ENCODE data around the gene GNB1L.

GNB1L gene

GRCh38 chr22:19843107-19843856, 11.4 kb downstream of the GNB1L start:
- no peak for TF ChIP-seq CTCF (IDR thresholded peaks at IDR 0.05; ENCODE audit: borderline replicate concordance, control extremely low read depth, extremely low read depth, insufficient read depth, missing control alignments)
- DNase-seq (ENCODE audit: low spot score) = no peak
- in situ Hi-C loops (cut with MboI; ENCODE audit: low sequenced_read_pairs, unreplicated experiment) = no loop called here

- in situ Hi-C loops (cut with MboI; ENCODE audit: low sequenced_read_pairs, unreplicated experiment) = no loop called here
- no peak for DNase-seq (ENCODE audit: low spot score)
Measured at GRCh38 chr22:19842393-19843106, 12.1 kb downstream of the GNB1L start.

GRCh38 chr22:19841641-19842392, 12.9 kb downstream of the GNB1L start:
- in situ Hi-C loops (cut with MboI; ENCODE audit: low sequenced_read_pairs, unreplicated experiment) = no loop called here
- DNase-seq (ENCODE audit: low spot score) = peak; percentile 48
- no peak for TF ChIP-seq CTCF (IDR thresholded peaks at IDR 0.05; ENCODE audit: borderline replicate concordance, control extremely low read depth, extremely low read depth, insufficient read depth, missing control alignments)

More at GRCh38 chr22:19842393-19843106, 12.1 kb downstream of the GNB1L start:
- TF ChIP-seq CTCF (IDR thresholded peaks at IDR 0.05; ENCODE audit: borderline replicate concordance, control extremely low read depth, extremely low read depth, insufficient read depth, missing control alignments) = no peak

- in situ Hi-C loops (cut with MboI; ENCODE audit: low sequenced_read_pairs, unreplicated experiment) = no loop called here
- DNase-seq (ENCODE audit: low spot score) = no peak
- TF ChIP-seq CTCF (IDR thresholded peaks at IDR 0.05; ENCODE audit: borderline replicate concordance, control extremely low read depth, extremely low read depth, insufficient read depth, missing control alignments) = no peak
Measured at GRCh38 chr22:19840955-19841640, 13.6 kb downstream of the GNB1L start.

- in situ Hi-C loops (cut with MboI; ENCODE audit: low sequenced_read_pairs, unreplicated experiment) = no loop called here
- DNase-seq (ENCODE audit: low spot score) = no peak
- no peak for TF ChIP-seq CTCF (IDR thresholded peaks at IDR 0.05; ENCODE audit: borderline replicate concordance, control extremely low read depth, extremely low read depth, insufficient read depth, missing control alignments)
Measured at GRCh38 chr22:19840059-19840458, 14.6 kb downstream of the GNB1L start.

GRCh38 chr22:19837915-19838314, 16.8 kb downstream of the GNB1L start:
- in situ Hi-C loops (cut with MboI; ENCODE audit: low sequenced_read_pairs, unreplicated experiment) = no loop called here
- TF ChIP-seq CTCF (IDR thresholded peaks at IDR 0.05; ENCODE audit: borderline replicate concordance, control extremely low read depth, extremely low read depth, insufficient read depth, missing control alignments) = no peak
- DNase-seq (ENCODE audit: low spot score) = no peak
